GM12891 (cell line): Measurements from ENCODE around the gene TSEN54.

Source experiments
- POLR2A ChIP-seq: IDR thresholded peaks from 2 replicates; pipeline ENCODE4 v1.6.1; 2011; ENCODE audit warnings: low read depth, low read length, control low read depth
- POLR2AphosphoS5 ChIP-seq: IDR thresholded peaks from 2 replicates; pipeline ENCODE4 v1.6.1; 2011; ENCODE audit warnings: low read depth, low read length, control low read depth
- POU2F2 ChIP-seq: IDR thresholded peaks from 2 replicates; pipeline ENCODE4 v1.6.1; 2011; ENCODE audit warnings: low read depth, mild to moderate bottlenecking, control low read depth, low read length, moderate library complexity
- SPI1 ChIP-seq: IDR thresholded peaks from 2 replicates; pipeline ENCODE4 v1.6.1; 2011; ENCODE audit warnings: low read depth, low read length, control low read depth
- TAF1 ChIP-seq: IDR thresholded peaks from 2 replicates; pipeline ENCODE4 v1.6.1; 2011; ENCODE audit warnings: low read depth, low read length, control low read depth

GRCh38 chr17:75544250-75544649, 27.9 kb downstream of the TSEN54 start:
- TF ChIP-seq POLR2A (no peak), TAF1 (no peak), POLR2AphosphoS5 (no peak), POU2F2 (no peak), SPI1 (no peak)
